Effector memory CD8-positive, alpha-beta T cell (primary cell): ENCODE measurements around the gene PAPSS2.
A peak's percentile ranks its signal among the peaks of the same experiment; 100 is the strongest.

Experiments used
- ATAC-seq: fragments of 150-1000 bp; cut with Tn5 transposase; replicated peaks from 2 replicates; pipeline ENCODE4 v1.10.0; 2021; ENCODE audit warnings: mild to moderate bottlenecking, moderate library complexity
- DNase-seq, 3 experiments: peaks; one replicate each; pipeline ENCODE4 v3.0.0; 2021
- H3K27ac Mint-ChIP-seq, 2 donors: one replicate each; pipeline ENCODE4 v1.8.0; 2022; ENCODE audit warnings: mild to moderate bottlenecking in 2 of 2, mixed read lengths in 2 of 2, moderate library complexity in 2 of 2
- H3K27me3 Mint-ChIP-seq, 2 donors: one replicate each; pipeline ENCODE4 v1.8.0; 2022; ENCODE audit warnings: mixed read lengths in 2 of 2
- H3K36me3 Mint-ChIP-seq: one replicate; pipeline ENCODE4 v1.8.0; 2022; ENCODE audit warnings: mild to moderate bottlenecking, moderate library complexity, mixed read lengths; ENCODE audit not compliant: insufficient read depth
- H3K4me1 Mint-ChIP-seq, 2 donors: one replicate each; pipeline ENCODE4 v1.8.0; 2022; ENCODE audit warnings: low read depth in 2 of 2, mixed read lengths in 2 of 2
- H3K4me3 Mint-ChIP-seq, 2 donors: one replicate each; pipeline ENCODE4 v1.8.0; 2022; ENCODE audit warnings: mild to moderate bottlenecking in 2 of 2, mixed read lengths in 2 of 2, moderate library complexity in 2 of 2
- H3K9me3 Mint-ChIP-seq, 2 donors: one replicate each; pipeline ENCODE4 v1.8.0; 2022; ENCODE audit warnings: mixed read lengths in 2 of 2

PAPSS2 gene

GRCh38 chr10:87760195-87760905 is 100.7 kb downstream of the PAPSS2 start:
- Mint-ChIP-seq H3K9me3 (no peaks in the 10 kb centered on the region), H3K4me1 (peaks cover 2 to 11% of the 10 kb centered on the region in 2 donors), H3K36me3 (peaks cover 22% of the 10 kb centered on the region), H3K27me3 (no peaks in the 10 kb centered on the region), H3K4me3 (no peak overlapping the region), H3K27ac (no peak overlapping the region)
- ATAC-seq = no peak
- DNase-seq = no peak

- H3K4me3 Mint-ChIP-seq = no peak overlapping the region
- H3K36me3 Mint-ChIP-seq = peaks cover 21% of the 10 kb centered on the region
- DNase-seq = no peak
- no peak for ATAC-seq
- no peaks in the 10 kb centered on the region for H3K9me3 Mint-ChIP-seq
- peak overlapping the region in 1 of 2 donors; percentile 72 for H3K27ac Mint-ChIP-seq
- no peaks in the 10 kb centered on the region for H3K27me3 Mint-ChIP-seq
- peaks cover 2 to 11% of the 10 kb centered on the region in 2 donors for H3K4me1 Mint-ChIP-seq
These were observed 101.5 kb downstream of the PAPSS2 start for GRCh38 chr10:87761153-87761552.

- Mint-ChIP-seq H3K27me3 (no peaks in the 10 kb centered on the region), H3K36me3 (peaks cover 17% of the 10 kb centered on the region), H3K9me3 (no peaks in the 10 kb centered on the region), H3K4me3 (no peak overlapping the region), H3K4me1 (peaks cover 2 to 11% of the 10 kb centered on the region in 2 donors), H3K27ac (peak overlapping the region in 1 of 2 donors; percentile 77)
- DNase-seq (no peak), ATAC-seq (no peak)
These were observed 102.2 kb downstream of the PAPSS2 start for GRCh38 chr10:87761892-87762291.

- no peak overlapping the region for H3K27ac Mint-ChIP-seq
- no peaks in the 10 kb centered on the region for H3K9me3 Mint-ChIP-seq
- peaks cover 31% of the 10 kb centered on the region for H3K36me3 Mint-ChIP-seq
- H3K27me3 Mint-ChIP-seq = no peaks in the 10 kb centered on the region
- DNase-seq = no peak
- peaks cover 2 to 11% of the 10 kb centered on the region in 2 donors for H3K4me1 Mint-ChIP-seq
- no peak overlapping the region for H3K4me3 Mint-ChIP-seq
- ATAC-seq = no peak
These were observed 103.6 kb downstream of the PAPSS2 start for GRCh38 chr10:87763086-87763861.

- DNase-seq (no peak), ATAC-seq (no peak)
- Mint-ChIP-seq H3K4me1 (peaks cover 3 to 11% of the 10 kb centered on the region in 2 donors), H3K9me3 (no peaks in the 10 kb centered on the region), H3K36me3 (peaks cover 40% of the 10 kb centered on the region), H3K4me3 (no peak overlapping the region), H3K27ac (peak overlapping the region in 1 of 2 donors; percentile 42), H3K27me3 (no peaks in the 10 kb centered on the region)
These were observed 104.6 kb downstream of the PAPSS2 start for GRCh38 chr10:87764072-87764934.

- no peak overlapping the region for H3K4me3 Mint-ChIP-seq
- DNase-seq (no peak), ATAC-seq (no peak)
- H3K27me3 Mint-ChIP-seq = no peaks in the 10 kb centered on the region
- no peak overlapping the region for H3K27ac Mint-ChIP-seq
- peaks cover 50% of the 10 kb centered on the region for H3K36me3 Mint-ChIP-seq
- peaks cover 3 to 7% of the 10 kb centered on the region in 2 donors for H3K4me1 Mint-ChIP-seq
- H3K9me3 Mint-ChIP-seq = no peaks in the 10 kb centered on the region
These were observed 106.1 kb downstream of the PAPSS2 start for GRCh38 chr10:87765666-87766376.

GRCh38 chr10:87767253-87767652 is 107.6 kb downstream of the PAPSS2 start:
- DNase-seq (no peak), ATAC-seq (no peak)
- no peak overlapping the region for H3K4me3 Mint-ChIP-seq
- H3K27me3 Mint-ChIP-seq = no peaks in the 10 kb centered on the region
- H3K4me1 Mint-ChIP-seq = peaks cover 3 to 7% of the 10 kb centered on the region in 2 donors
- H3K9me3 Mint-ChIP-seq = no peaks in the 10 kb centered on the region
- peaks cover 50% of the 10 kb centered on the region for H3K36me3 Mint-ChIP-seq
- no peak overlapping the region for H3K27ac Mint-ChIP-seq

- ATAC-seq (no peak), DNase-seq (no peak)
- peaks cover 3 to 6% of the 10 kb centered on the region in 2 donors for H3K4me1 Mint-ChIP-seq
- H3K27me3 Mint-ChIP-seq = no peaks in the 10 kb centered on the region
- no peak overlapping the region for H3K4me3 Mint-ChIP-seq
- no peak overlapping the region for H3K27ac Mint-ChIP-seq
- no peaks in the 10 kb centered on the region for H3K9me3 Mint-ChIP-seq
- H3K36me3 Mint-ChIP-seq = peaks cover 55% of the 10 kb centered on the region
These were observed 112.3 kb downstream of the PAPSS2 start for GRCh38 chr10:87771871-87772500.

GRCh38 chr10:87775766-87776165 is 116.1 kb downstream of the PAPSS2 start:
- H3K4me3 Mint-ChIP-seq = no peak overlapping the region
- H3K36me3 Mint-ChIP-seq = peaks cover 41% of the 10 kb centered on the region
- no peak for ATAC-seq
- DNase-seq = no peak
- H3K27ac Mint-ChIP-seq = peak overlapping the region in 1 of 2 donors; percentile 20
- no peaks in the 10 kb centered on the region for H3K27me3 Mint-ChIP-seq
- H3K9me3 Mint-ChIP-seq = no peaks in the 10 kb centered on the region
- H3K4me1 Mint-ChIP-seq = peaks cover 0 to 13% of the 10 kb centered on the region in 2 donors

- no peaks in the 10 kb centered on the region for H3K9me3 Mint-ChIP-seq
- H3K4me3 Mint-ChIP-seq = no peak overlapping the region
- H3K27me3 Mint-ChIP-seq = no peaks in the 10 kb centered on the region
- DNase-seq = no peak
- peak overlapping the region in 1 of 2 donors; percentile 25 for H3K27ac Mint-ChIP-seq
- H3K4me1 Mint-ChIP-seq = peaks cover 0 to 18% of the 10 kb centered on the region in 2 donors
- ATAC-seq = no peak
- peaks cover 42% of the 10 kb centered on the region for H3K36me3 Mint-ChIP-seq
These were observed 116.7 kb downstream of the PAPSS2 start for GRCh38 chr10:87776328-87776727.

GRCh38 chr10:87781545-87781944 is 121.9 kb downstream of the PAPSS2 start:
- H3K36me3 Mint-ChIP-seq = peaks cover 49% of the 10 kb centered on the region
- DNase-seq (no peak), ATAC-seq (no peak)
- no peak overlapping the region for H3K4me3 Mint-ChIP-seq
- no peaks in the 10 kb centered on the region for H3K27me3 Mint-ChIP-seq
- H3K4me1 Mint-ChIP-seq = peaks cover 2 to 37% of the 10 kb centered on the region in 2 donors
- H3K27ac Mint-ChIP-seq = peak overlapping the region in 1 of 2 donors; percentile 73
- H3K9me3 Mint-ChIP-seq = no peaks in the 10 kb centered on the region

GRCh38 chr10:87782721-87783120 is 123.0 kb downstream of the PAPSS2 start:
- peaks cover 43% of the 10 kb centered on the region for H3K36me3 Mint-ChIP-seq
- peak overlapping the region in 1 of 2 donors; percentile 73 for H3K27ac Mint-ChIP-seq
- DNase-seq (no peak), ATAC-seq (no peak)
- H3K27me3 Mint-ChIP-seq = no peaks in the 10 kb centered on the region
- H3K4me3 Mint-ChIP-seq = no peak overlapping the region
- no peaks in the 10 kb centered on the region for H3K9me3 Mint-ChIP-seq
- H3K4me1 Mint-ChIP-seq = peaks cover 2 to 37% of the 10 kb centered on the region in 2 donors
